Measurements from ENCODE around the gene UTS2. TPM values are rescaled to one million over a fixed set of nuclear protein-coding genes. Genes with fewer than 3 reads are reported as not detected.

The UTS2 gene
- total and polyA plus RNA-seq, 2 of the 8 experiments (the other 6 are each of a cell fraction or from before 2014, with no cell fraction given), result not detected

DNA sequence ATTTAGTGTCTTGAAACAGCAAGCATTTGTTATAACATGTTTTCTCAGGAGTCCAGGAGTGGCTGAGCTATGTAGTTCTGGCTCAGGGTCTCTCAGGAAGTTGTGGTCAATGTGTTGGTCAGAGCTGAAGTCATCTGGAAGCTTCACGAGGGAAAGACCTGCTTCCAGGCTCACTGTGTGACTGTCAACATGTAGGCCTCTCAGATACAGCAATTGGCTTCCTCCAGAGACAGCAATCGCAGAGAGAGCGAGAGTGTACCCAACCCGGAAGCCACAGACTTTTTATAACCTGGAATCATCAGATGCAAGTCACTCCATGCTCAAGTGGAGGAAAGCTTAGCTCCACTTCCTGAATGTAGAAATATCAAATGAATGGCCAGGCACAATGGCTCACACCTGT lies 46.9 kb upstream of the UTS2 start:
- Histone ChIP-seq H3K18ac (ENCODE audit: extremely low read depth, low read length) (no peak overlapping the region), H3K4me2 (ENCODE audit: insufficient read depth in 1 of 2, low read depth in 2 of 2, low read length in 2 of 2) (no peak overlapping the region), H3K79me1 (ENCODE audit: low read depth, low read length) (no peaks in the 10 kb centered on the region), H3K27ac (ENCODE audit: low read depth, low read length) (no peak overlapping the region), H2BK120ac (replicated peaks; ENCODE audit: low read depth, low read length) (no peak overlapping the region), H2AFZ (ENCODE audit: low read length) (no peak overlapping the region), H2BK12ac (ENCODE audit: low read depth, low read length) (no peak overlapping the region), H3K9me3 (ENCODE audit: insufficient read depth in 2 of 2, low read depth in 1 of 2, low read length in 1 of 2) (no peaks in the 10 kb centered on the region), H3K4me3 (ENCODE audit: extremely low read depth in 1 of 4, insufficient read depth in 2 of 4, low read depth in 3 of 4, low read length in 4 of 4) (no peak overlapping the region), H3K56ac (replicated peaks; ENCODE audit: insufficient read length, low read depth, low read length) (no peak overlapping the region), H3K79me2 (ENCODE audit: control insufficient read depth in 1 of 2, insufficient read depth in 2 of 2, low read length in 2 of 2) (no peaks in the 10 kb centered on the region), H4K20me1 (replicated peaks in 1 of 2; ENCODE audit: control insufficient read depth in 1 of 2, insufficient read depth in 2 of 2, low read length in 2 of 2) (no peaks in the 10 kb centered on the region), H4K5ac (ENCODE audit: insufficient read length, low read depth, low read length) (no peak overlapping the region), H2BK5ac (ENCODE audit: low read depth, low read length) (no peak overlapping the region), H3K4me1 (replicated peaks in 1 of 4; ENCODE audit: control insufficient read depth in 3 of 4, insufficient read depth in 4 of 4, low read length in 3 of 4) (no peaks in the 10 kb centered on the region), H2BK15ac (ENCODE audit: low read length) (no peak overlapping the region), H3K36me3 (ENCODE audit: control insufficient read depth in 2 of 4, insufficient read depth in 4 of 4, low read length in 3 of 4) (no peaks in the 10 kb centered on the region), H3K4ac (replicated peaks; ENCODE audit: insufficient read length, low read depth, low read length) (no peak overlapping the region), H3K9ac (replicated peaks in 1 of 4; ENCODE audit: extremely low read depth in 1 of 4, low read depth in 3 of 4, low read length in 3 of 4) (no peak overlapping the region), H4K91ac (replicated peaks; ENCODE audit: insufficient read length, low read length) (no peak overlapping the region), H4K8ac (ENCODE audit: extremely low read depth, insufficient read depth, low read length) (no peak overlapping the region), H2AK5ac (ENCODE audit: low read depth, low read length) (no peak overlapping the region), H3K23me2 (ENCODE audit: low read depth, low read length) (no peaks in the 10 kb centered on the region), H3K23ac (ENCODE audit: insufficient read length) (no peak overlapping the region), H3K27me3 (replicated peaks in 1 of 4; ENCODE audit: control insufficient read depth in 3 of 4, extremely low read depth in 1 of 4, insufficient read depth in 3 of 4, low read length in 3 of 4) (no peaks in the 10 kb centered on the region), H3K14ac (ENCODE audit: insufficient read length) (no peak overlapping the region), H2BK20ac (ENCODE audit: low read length) (no peak overlapping the region)
- no peak for FAIRE-seq
- TF ChIP-seq SP1 (IDR thresholded peaks at IDR 0.05; ENCODE audit: low read depth, low read length), result no peak
- TF ChIP-seq BCL11A (IDR thresholded peaks at IDR 0.05; ENCODE audit: low read depth in 2 of 2, low read length in 2 of 2), result no peak
- TF ChIP-seq CHD2 (IDR thresholded peaks at IDR 0.05; ENCODE audit: low read length), result no peak
- TF ChIP-seq, protein P1, sequence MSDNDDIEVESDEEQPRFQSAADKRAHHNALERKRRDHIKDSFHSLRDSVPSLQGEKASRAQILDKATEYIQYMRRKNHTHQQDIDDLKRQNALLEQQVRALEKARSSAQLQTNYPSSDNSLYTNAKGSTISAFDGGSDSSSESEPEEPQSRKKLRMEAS (IDR thresholded peaks at IDR 0.05), result no peak
- WGBS, 2 experiments (ENCODE audit: extremely low coverage in 1 of 2, insufficient coverage in 1 of 2, insufficient read length in 1 of 2, insufficient replicate concordance in 2 of 2, low coverage in 1 of 2, low lambda C conversion rate in 2 of 2, missing lambda C conversion rate in 1 of 2), result 95% methylated on average over 4 of the region's 4 CpGs; no CpG with 5 or more reads in 1 of the 2 experiments
- DNase-seq (ENCODE audit: low read depth in 1 of 2, low spot score in 2 of 2), result no peak
- CTCF ChIA-PET (ENCODE audit: partially characterized antibody), result interaction anchor here (0.6 to 2.3 kb wide), 7 partner anchors 9 to 415 kb away, joined by 3 to 9 read pairs (median 5); no protein-coding TSS in a partner anchor
- POLR2A ChIA-PET (ENCODE audit: partially characterized antibody), result interaction anchor here (0.6 to 0.7 kb wide), 3 partner anchors 14 to 1339 kb away, joined by 3 to 4 read pairs (median 3); no protein-coding TSS in a partner anchor
